Measurements from ENCODE around the gene HERPUD1. TPM values are rescaled to one million over a fixed set of nuclear protein-coding genes. Genes with fewer than 3 reads are reported as not detected.
A peak's percentile ranks its signal among the peaks of the same experiment; 100 is the strongest.

The HERPUD1 gene
- total RNA-seq, 1 experiment from 2014 or later = 28.9 TPM

DNA sequence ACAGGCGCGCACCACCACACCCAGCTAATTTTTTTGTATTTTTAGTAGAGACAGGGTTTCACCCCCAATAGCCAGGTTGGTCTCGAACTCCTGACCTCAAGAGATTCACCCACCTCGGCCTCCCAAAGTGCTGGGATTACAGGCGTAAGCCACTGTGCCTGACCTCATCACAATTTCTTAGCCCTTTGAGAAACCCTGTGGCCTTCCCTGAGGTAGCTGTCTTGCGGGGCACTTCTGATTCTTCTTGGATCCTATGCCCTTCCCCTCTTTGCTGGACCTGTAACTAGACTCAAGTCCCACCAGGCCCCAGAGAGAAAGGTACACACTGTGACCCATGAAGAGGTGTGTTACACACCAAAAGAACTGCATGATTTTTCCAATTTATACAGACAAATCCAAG is 16.3 kb downstream of the HERPUD1 start:
- H4K20me1 ChIP-seq (ENCODE audit: control insufficient read depth, insufficient read depth, insufficient read length) = no peaks in the 10 kb centered on the region
- TF ChIP-seq, protein P1, sequence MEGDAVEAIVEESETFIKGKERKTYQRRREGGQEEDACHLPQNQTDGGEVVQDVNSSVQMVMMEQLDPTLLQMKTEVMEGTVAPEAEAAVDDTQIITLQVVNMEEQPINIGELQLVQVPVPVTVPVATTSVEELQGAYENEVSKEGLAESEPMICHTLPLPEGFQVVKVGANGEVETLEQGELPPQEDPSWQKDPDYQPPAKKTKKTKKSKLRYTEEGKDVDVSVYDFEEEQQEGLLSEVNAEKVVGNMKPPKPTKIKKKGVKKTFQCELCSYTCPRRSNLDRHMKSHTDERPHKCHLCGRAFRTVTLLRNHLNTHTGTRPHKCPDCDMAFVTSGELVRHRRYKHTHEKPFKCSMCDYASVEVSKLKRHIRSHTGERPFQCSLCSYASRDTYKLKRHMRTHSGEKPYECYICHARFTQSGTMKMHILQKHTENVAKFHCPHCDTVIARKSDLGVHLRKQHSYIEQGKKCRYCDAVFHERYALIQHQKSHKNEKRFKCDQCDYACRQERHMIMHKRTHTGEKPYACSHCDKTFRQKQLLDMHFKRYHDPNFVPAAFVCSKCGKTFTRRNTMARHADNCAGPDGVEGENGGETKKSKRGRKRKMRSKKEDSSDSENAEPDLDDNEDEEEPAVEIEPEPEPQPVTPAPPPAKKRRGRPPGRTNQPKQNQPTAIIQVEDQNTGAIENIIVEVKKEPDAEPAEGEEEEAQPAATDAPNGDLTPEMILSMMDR (conservative IDR thresholded peaks at IDR 0.05) = no peak
- no peak overlapping the region for H2AK5ac ChIP-seq (ENCODE audit: insufficient read length, low read length)
- no peak overlapping the region for H3K23ac ChIP-seq (ENCODE audit: insufficient read length, low read depth, low read length)
- no peaks in the 10 kb centered on the region for H3K79me1 ChIP-seq (ENCODE audit: insufficient read depth, low read depth, low read length, poor library complexity, severe bottlenecking)
- no peak overlapping the region for H3K4me2 ChIP-seq (ENCODE audit: insufficient read depth, insufficient read length, low read length)
- no peak overlapping the region for H2BK5ac ChIP-seq (ENCODE audit: insufficient read length, low read length)
- no peak overlapping the region for H3K14ac ChIP-seq (ENCODE audit: insufficient read depth, low read length)
- Mint-ChIP-seq H3K27ac (peak overlapping the region in 1 of 3 experiments; percentile 10; a peak in 1 of 7 replicates), H3K4me3 (no peak overlapping the region), H3K36me3 (ENCODE audit: insufficient read depth in 1 of 3, low read depth in 3 of 3) (peaks cover 0 to 21% (median 8%) of the 10 kb centered on the region in 3 experiments; a peak in 5 of 7 replicates), H3K27me3 (ENCODE audit: low read depth) (no peaks in the 10 kb centered on the region), H3K9me3 (no peaks in the 10 kb centered on the region), H3K4me1 (peaks cover 8 to 11% of the 10 kb centered on the region in 2 experiments)
- no peak overlapping the region for H4K5ac ChIP-seq (ENCODE audit: insufficient read length, low read depth, low read length)
- no peak overlapping the region for H4K8ac ChIP-seq (replicated peaks; ENCODE audit: insufficient read length, low read depth, low read length)
- H3K18ac ChIP-seq (ENCODE audit: insufficient read length, low read depth, low read length) = no peak overlapping the region
- no peak for DNase-seq
- H2BK15ac ChIP-seq (ENCODE audit: low read depth, low read length) = no peak overlapping the region
- no peak overlapping the region for H2BK20ac ChIP-seq (ENCODE audit: low read depth, low read length, poor library complexity, severe bottlenecking)
- H3K4me1 ChIP-seq (ENCODE audit: insufficient read depth, low read length) = no peaks in the 10 kb centered on the region; the same call in 1 of the 2 replicates
- no peaks in the 10 kb centered on the region for H3K79me2 ChIP-seq (ENCODE audit: insufficient read depth, low read length)
- no peak overlapping the region for H3K56ac ChIP-seq (ENCODE audit: insufficient read length, low read depth, low read length)
- H3K27me3 ChIP-seq (ENCODE audit: insufficient read depth, low read length) = no peaks in the 10 kb centered on the region
- H3K23me2 ChIP-seq (ENCODE audit: insufficient read length, low read depth, low read length, poor library complexity, severe bottlenecking) = no peaks in the 10 kb centered on the region
- H3T11ph ChIP-seq (ENCODE audit: low read length) = no peak overlapping the region
- H3K27ac ChIP-seq (ENCODE audit: insufficient read length, low read depth, low read length) = no peak overlapping the region
- no peaks in the 10 kb centered on the region for H3K9me3 ChIP-seq (ENCODE audit: control insufficient read depth, low read depth, low read length)
- no CpG with 5 or more reads among the region's 6 CpGs for WGBS (ENCODE audit: extremely low coverage, insufficient read length, low lambda C conversion rate)
- no peak overlapping the region for H3K9ac ChIP-seq (ENCODE audit: extremely low read depth, insufficient read length, low read length)
- H2BK12ac ChIP-seq (ENCODE audit: insufficient read length, low read depth, low read length) = no peak overlapping the region
- no peak overlapping the region for H4K91ac ChIP-seq (ENCODE audit: insufficient read length, low read depth, low read length)
- H2BK120ac ChIP-seq (ENCODE audit: low read depth, low read length, poor library complexity, severe bottlenecking) = no peak overlapping the region
- no peak overlapping the region for H2AFZ ChIP-seq (ENCODE audit: low read length)
- no peak overlapping the region for H3K4ac ChIP-seq (ENCODE audit: low read depth, low read length)

All from H9 (cell line).